M059J (cell line): ENCODE measurements around the gene MON2. TPM values are rescaled to one million over a fixed set of nuclear protein-coding genes. Genes with fewer than 3 reads are reported as not detected.
"Not testable (repeated sequence)": the region's sequence is repeated elsewhere in the genome, so short reads cannot be mapped to it uniquely, and the experiment has no call there.

Experiments used
- DNase-seq: peaks from one replicate; pipeline ENCODE4 v3.0.0-alpha.2; 2012; ENCODE audit warnings: low read depth
- total RNA-seq: library from RNA; depleted of rRNA; stranded (reverse); fragments of >200 nt; shearing (Covaris generic); gene quantifications from 2 replicates; pipeline ENCODE4 v1.2.3, GENCODE V29; 2014; rRNA removed

MON2 gene
- total RNA-seq = 15.5 and 18.8 TPM in 2 replicates

GRCh38 chr12:62466594-62467491, at the start of gene MON2:
MON2 (plus strand) TSS chr12:62466826; CDS start chr12:62467208, 382 bp downstream.
- DNase-seq = peak; percentile 84

GRCh38 chr12:62426089-62426488, 40.5 kb upstream of the MON2 start:
- peak; percentile 19 for DNase-seq

- DNase-seq = no peak
Measured at GRCh38 chr12:62429457-62429856, 37.2 kb upstream of the MON2 start.

GRCh38 chr12:62434494-62435302, 31.9 kb upstream of the MON2 start:
- no peak for DNase-seq

- DNase-seq = peak; percentile 66
Measured at GRCh38 chr12:62435303-62436163, 31.1 kb upstream of the MON2 start.

- no peak for DNase-seq
Measured at GRCh38 chr12:62436164-62436503, 30.5 kb upstream of the MON2 start.

- DNase-seq = peak; percentile 55
Measured at GRCh38 chr12:62438098-62438692, 28.4 kb upstream of the MON2 start.

GRCh38 chr12:62446754-62447452, 19.7 kb upstream of the MON2 start:
- no peak for DNase-seq

GRCh38 chr12:62448436-62448835, 18.2 kb upstream of the MON2 start:
- DNase-seq = no peak

GRCh38 chr12:62455429-62455828, 11.2 kb upstream of the MON2 start:
- not testable (repeated sequence) for DNase-seq

GRCh38 chr12:62458626-62459025, 8.0 kb upstream of the MON2 start:
- no peak for DNase-seq

GRCh38 chr12:62459976-62460375, 6.7 kb upstream of the MON2 start:
- no peak for DNase-seq

GRCh38 chr12:62461171-62461837, 5.3 kb upstream of the MON2 start:
- not testable (repeated sequence) for DNase-seq

GRCh38 chr12:62463252-62463651, 3.4 kb upstream of the MON2 start:
- not testable (repeated sequence) for DNase-seq

- DNase-seq = peak; percentile 49
Measured at GRCh38 chr12:62466018-62466593, 520 bp upstream of the MON2 start.

GRCh38 chr12:62468397-62468796, 1.8 kb downstream of the MON2 start:
- no peak for DNase-seq

- DNase-seq = no peak
Measured at GRCh38 chr12:62468935-62469334, 2.3 kb downstream of the MON2 start.

- no peak for DNase-seq
Measured at GRCh38 chr12:62469704-62470103, 3.1 kb downstream of the MON2 start.

GRCh38 chr12:62471734-62472133, 5.1 kb downstream of the MON2 start:
- DNase-seq = no peak

GRCh38 chr12:62472472-62472871, 5.8 kb downstream of the MON2 start:
- DNase-seq = peak; percentile 34
